Measurements from ENCODE around the gene ROR2.
"Not testable (repeated sequence)": the region's sequence is repeated elsewhere in the genome, so short reads cannot be mapped to it uniquely, and the experiment has no call there.

Gene ROR2

GRCh38 chr9:91519520-91520277 is 430.3 kb downstream of the ROR2 start:
- DNase-seq (ENCODE audit: low read depth, low spot score), result no peak

GRCh38 chr9:91518462-91518861 is 431.6 kb downstream of the ROR2 start:
- peak; percentile 40 for DNase-seq (ENCODE audit: low read depth, low spot score)

- DNase-seq (ENCODE audit: low read depth, low spot score), result no peak
Measured at GRCh38 chr9:91517801-91518200, 432.2 kb downstream of the ROR2 start.

GRCh38 chr9:91517332-91517731 is 432.7 kb downstream of the ROR2 start:
- not testable (repeated sequence) for DNase-seq (ENCODE audit: low read depth, low spot score)

- DNase-seq (ENCODE audit: low read depth, low spot score), result no peak
Measured at GRCh38 chr9:91516777-91517176, 433.3 kb downstream of the ROR2 start.

GRCh38 chr9:91516081-91516480 is 433.9 kb downstream of the ROR2 start:
- no peak for DNase-seq (ENCODE audit: low read depth, low spot score)

- peak; percentile 34 for DNase-seq (ENCODE audit: low read depth, low spot score)
Measured at GRCh38 chr9:91515074-91515687, 434.8 kb downstream of the ROR2 start.

Measured in ELF-1 (cell line).